ENCODE data around the gene SYT1.

Gene SYT1

DNA sequence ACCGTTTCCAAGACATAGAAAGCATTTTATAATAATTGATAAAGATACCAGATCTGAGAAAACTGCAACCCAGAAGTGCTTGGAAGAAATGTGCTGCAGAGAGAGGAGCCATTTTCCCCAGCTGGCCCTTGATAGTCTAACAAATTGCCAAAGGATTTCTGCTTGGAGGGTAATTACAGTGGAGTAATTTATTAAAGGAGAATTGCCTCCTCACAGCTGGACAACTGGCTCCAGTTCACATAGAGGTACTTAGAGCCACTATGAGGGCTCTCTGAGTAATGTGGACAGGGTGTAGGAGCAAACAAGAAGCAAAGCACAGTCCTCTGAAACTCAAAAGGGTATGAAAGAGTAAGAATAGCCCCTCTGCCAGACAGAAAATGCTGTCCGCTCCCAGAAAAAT is 335.6 kb downstream of the SYT1 start:
- no peak for TF ChIP-seq GATA3 (IDR thresholded peaks at IDR 0.05; ENCODE audit: low read depth, low read length)
- TF ChIP-seq GATA2 (IDR thresholded peaks at IDR 0.05; ENCODE audit: low read depth, low read length), result no peak

DNA sequence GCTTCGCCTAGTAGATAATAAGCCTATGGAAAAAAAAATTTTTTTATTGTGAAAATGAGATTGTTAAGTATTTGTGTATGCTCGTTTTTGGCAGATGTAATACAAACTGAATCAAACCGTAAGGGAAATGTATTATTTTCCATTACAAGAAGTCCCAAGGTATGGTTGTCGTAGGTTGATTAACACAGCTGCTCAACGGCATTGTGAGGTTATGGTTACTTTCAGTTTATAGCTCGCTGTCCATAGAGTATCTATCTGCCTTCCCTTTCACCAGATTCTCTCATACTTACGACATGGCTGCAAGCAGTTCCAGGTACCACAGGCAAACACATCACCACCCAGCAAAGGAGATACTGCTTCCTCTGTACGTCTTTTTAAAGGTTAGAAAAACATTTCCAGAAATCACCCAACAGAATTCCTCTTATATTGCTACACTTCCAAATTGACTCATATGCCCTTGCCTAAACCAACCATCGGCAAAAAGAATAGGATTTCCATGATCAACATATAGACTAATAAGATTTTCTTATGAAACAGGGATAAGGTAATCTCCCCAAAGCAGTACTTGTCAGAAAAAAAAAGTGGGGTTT is 338.6 kb downstream of the SYT1 start:
- TF ChIP-seq GATA2 (IDR thresholded peaks at IDR 0.05; ENCODE audit: low read depth, low read length) (no peak), GATA3 (IDR thresholded peaks at IDR 0.05; ENCODE audit: low read depth, low read length) (no peak)

DNA sequence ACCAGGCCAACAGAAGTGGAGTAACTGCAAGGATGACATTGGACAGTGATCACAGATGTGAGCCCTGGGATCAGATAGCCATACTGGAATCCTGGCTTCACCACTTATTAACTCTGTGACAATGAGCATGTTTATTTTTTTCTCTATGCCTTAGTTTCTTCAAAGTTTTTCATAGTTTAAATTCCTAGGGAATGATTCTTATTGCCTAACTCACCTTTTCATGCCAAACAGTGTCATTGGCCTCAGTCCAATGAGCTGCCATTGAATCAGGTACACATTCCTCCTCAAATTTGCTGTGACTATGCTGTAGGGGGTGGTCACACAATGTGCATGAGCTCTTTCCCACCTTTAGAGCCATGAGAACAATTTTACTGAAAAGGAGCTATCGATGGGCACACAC is 342.3 kb downstream of the SYT1 start:
- no peak for TF ChIP-seq GATA3 (IDR thresholded peaks at IDR 0.05; ENCODE audit: low read depth, low read length)
- no peak for TF ChIP-seq GATA2 (IDR thresholded peaks at IDR 0.05; ENCODE audit: low read depth, low read length)

DNA sequence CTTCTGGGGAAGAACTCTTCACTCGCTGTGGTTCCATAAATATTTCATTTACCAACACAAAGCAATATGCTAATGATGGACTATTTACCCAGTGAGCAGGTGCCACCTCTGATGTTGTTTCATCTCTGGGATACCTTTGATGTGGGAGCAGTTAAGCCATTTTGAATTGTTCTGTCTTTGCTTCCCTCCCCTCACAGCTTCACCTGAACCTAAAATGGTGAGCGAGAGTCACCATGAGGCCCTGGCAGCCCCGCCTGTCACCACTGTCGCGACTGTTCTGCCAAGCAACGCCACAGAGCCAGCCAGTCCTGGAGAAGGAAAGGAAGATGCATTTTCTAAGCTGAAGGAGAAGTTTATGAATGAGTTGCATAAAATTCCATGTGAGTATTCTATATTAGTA is 352.7 kb downstream of the SYT1 start:
- no peak for TF ChIP-seq GATA3 (IDR thresholded peaks at IDR 0.05; ENCODE audit: low read depth, low read length)
- no peak for TF ChIP-seq GATA2 (IDR thresholded peaks at IDR 0.05; ENCODE audit: low read depth, low read length)

DNA sequence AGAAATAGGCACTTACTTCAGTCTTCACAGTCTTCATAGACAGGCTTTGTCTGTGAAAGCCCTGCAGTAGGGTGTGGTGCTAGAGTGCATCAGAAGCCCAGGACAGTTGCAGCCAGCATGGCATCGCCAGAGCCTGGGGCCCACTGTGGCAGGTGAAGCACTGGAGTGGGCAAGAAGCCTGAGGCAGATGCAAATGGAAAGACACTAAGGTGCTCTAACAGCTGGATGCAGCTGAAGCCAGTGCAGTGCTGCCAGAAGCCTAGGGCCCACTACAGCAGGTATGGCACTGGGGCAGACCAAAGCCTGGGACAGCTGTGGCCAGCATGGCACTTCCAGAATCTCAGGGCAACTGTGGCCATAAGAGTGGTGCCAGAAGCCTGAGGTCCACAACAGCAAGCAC is 358.6 kb downstream of the SYT1 start:
- TF ChIP-seq GATA3 (IDR thresholded peaks at IDR 0.05; ENCODE audit: low read depth, low read length) (no peak), GATA2 (IDR thresholded peaks at IDR 0.05; ENCODE audit: low read depth, low read length) (no peak)

DNA sequence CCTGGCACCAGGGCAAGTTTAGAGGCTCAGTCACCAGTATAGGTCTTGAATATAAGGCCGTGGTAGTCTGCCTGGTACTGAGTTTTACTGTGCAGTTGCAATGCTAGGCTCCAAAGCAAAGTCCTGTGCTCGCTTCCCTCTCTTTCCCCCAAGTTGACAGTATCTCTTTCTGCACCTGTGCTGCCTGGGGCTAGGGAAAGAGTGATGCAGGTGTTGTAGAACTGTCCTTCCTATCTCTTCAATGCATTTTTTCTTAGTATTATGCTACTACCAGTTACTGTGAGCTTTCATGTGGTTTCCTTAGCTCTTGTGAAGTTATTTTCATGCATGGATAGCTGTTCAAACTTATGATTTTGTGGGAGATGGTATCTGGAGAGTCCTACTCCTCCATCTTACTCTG is 359.2 kb downstream of the SYT1 start:
- TF ChIP-seq GATA2 (IDR thresholded peaks at IDR 0.05; ENCODE audit: low read depth, low read length) (no peak), GATA3 (IDR thresholded peaks at IDR 0.05; ENCODE audit: low read depth, low read length) (no peak)

DNA sequence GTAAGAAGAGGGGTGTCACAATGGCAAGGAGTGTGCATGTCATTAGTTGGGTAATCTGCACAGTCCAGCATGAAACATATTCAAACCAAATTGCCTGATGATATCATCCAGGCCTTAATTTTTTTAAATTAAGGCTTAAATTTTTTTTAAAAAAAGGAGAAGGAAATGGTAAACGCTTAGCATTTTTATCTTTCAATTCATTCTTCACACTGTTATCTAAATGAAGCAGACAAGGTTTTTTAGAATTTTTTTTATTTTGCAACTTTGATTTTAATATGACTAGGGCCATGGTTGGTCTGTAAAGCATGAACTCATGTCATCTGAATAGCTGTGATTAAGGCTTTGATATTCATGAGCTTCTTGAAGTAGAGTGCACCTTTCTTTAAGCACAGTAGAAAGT is 362.5 kb downstream of the SYT1 start:
- TF ChIP-seq GATA3 (IDR thresholded peaks at IDR 0.05; ENCODE audit: low read depth, low read length) (no peak), GATA2 (IDR thresholded peaks at IDR 0.05; ENCODE audit: low read depth, low read length) (no peak)

DNA sequence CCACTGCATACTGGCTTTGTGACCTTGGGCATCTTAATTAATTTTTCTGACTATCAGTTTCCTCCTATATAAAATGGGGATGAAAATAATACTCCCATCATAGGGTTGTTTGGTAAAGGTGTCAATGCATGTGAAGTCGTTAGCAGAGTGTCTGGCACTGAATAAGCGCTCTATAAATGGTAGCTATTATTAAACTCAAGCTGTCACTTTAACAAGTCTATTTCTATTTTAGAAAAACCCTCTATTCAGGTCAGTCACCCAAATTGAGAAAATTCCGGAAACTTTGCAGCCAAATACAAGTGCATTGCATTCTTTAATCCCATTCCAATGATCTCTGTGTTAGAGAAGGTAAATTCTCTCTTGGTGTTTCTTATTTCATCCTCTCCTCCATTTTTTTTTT is 363.1 kb downstream of the SYT1 start:
- TF ChIP-seq GATA3 (IDR thresholded peaks at IDR 0.05; ENCODE audit: low read depth, low read length) (no peak), GATA2 (IDR thresholded peaks at IDR 0.05; ENCODE audit: low read depth, low read length) (no peak)

DNA sequence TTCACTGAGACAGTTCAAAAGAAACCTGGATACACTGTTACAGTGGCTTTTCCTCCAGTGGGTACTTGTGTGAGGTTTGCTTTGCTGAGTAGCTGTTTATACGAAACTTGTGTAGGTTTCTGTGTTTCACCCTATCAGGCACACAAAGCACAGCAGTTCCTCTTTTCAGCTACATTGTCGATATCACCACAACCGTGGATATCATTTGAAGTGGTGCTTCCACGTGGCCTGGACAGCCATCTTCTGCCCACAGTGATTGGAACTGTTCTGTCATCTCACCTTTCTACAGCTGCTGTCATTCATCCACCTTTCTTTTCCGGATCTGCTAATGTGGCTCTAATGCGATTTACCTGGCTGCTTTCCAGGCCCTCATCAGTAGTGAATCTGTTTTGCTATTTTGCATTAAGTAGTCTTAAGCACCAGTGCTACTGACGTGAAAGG is 368.8 kb downstream of the SYT1 start:
- no peak for TF ChIP-seq GATA2 (IDR thresholded peaks at IDR 0.05; ENCODE audit: low read depth, low read length)
- TF ChIP-seq GATA3 (IDR thresholded peaks at IDR 0.05; ENCODE audit: low read depth, low read length), result no peak

DNA sequence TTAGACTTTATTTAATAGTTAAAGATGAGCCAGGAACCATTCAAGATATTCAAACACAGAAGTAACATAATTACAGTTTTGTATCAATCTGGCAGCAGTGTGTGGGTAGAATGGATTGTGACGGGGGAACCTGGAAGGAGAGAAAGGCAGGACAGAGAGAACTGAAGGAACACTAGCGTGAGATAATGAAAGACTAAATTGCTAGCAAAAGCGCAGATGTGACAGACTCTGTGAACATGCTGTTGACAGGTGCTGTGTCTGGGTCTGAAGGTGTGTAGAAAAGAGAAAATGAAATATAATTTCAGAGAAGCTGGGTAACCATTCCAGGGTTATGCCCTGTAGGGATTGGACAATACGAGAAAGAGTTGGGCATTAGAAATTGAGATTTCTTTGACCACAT is 372.3 kb downstream of the SYT1 start:
- no peak for TF ChIP-seq GATA2 (IDR thresholded peaks at IDR 0.05; ENCODE audit: low read depth, low read length)
- no peak for TF ChIP-seq GATA3 (IDR thresholded peaks at IDR 0.05; ENCODE audit: low read depth, low read length)

DNA sequence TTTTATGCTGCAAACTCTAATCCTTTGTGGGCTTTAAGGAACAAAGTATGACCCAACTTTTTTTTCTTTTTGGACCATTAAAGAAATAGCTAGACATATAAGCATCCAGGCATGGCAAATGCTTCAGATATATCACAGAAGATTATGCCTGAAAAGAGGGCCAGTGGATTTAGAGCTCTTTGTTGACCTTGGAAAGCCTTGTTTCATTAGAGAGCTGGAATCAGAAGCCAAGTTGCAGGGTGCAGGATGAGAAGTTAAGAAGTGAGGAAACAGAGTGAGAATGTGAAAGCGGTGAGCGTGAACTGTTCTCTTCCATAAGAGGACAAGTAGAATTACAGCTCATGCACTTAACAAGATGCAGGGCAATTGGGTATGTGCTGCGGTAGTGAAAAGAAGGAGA is 373.7 kb downstream of the SYT1 start:
- TF ChIP-seq GATA3 (IDR thresholded peaks at IDR 0.05; ENCODE audit: low read depth, low read length) (no peak), GATA2 (IDR thresholded peaks at IDR 0.05; ENCODE audit: low read depth, low read length) (no peak)

DNA sequence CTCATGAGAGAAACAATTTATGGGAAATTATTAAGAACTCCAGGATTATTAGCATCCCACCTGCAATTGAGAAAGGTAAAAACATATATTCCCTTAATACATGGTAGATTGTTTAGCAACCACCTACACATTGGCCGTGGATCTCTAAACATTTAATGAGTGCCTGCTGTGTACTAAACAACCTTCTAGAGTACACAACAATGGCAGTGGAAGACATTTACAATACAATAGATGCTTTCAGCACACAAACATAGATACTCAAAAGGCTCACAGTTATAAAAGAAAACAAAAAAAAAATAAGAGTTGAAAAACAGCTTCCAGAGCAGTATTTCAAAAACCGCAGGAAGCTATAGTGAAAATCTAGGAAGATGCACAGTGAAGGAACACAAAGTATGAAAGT is 382.9 kb downstream of the SYT1 start:
- no peak for TF ChIP-seq GATA3 (IDR thresholded peaks at IDR 0.05; ENCODE audit: low read depth, low read length)
- no peak for TF ChIP-seq GATA2 (IDR thresholded peaks at IDR 0.05; ENCODE audit: low read depth, low read length)

DNA sequence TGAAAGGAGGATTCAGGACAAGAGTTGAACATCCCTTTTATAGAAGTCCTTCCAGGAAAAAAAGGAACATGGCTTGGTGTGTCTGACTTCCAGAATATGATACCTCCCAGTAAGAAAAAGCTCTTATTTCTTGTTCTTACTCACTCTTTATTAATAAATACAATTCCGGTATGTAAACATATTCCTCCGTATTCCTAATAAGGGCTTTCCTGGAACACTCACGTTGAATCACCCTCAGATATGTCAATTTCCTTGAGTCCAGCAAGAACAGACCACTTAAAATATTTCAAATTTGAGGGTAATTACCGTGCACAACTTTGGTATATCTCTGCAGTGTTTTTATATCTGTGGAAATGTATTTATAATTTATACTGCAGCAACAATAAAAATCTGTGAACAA is 385.6 kb downstream of the SYT1 start:
- no peak for TF ChIP-seq GATA2 (IDR thresholded peaks at IDR 0.05; ENCODE audit: low read depth, low read length)
- TF ChIP-seq GATA3 (IDR thresholded peaks at IDR 0.05; ENCODE audit: low read depth, low read length), result no peak

DNA sequence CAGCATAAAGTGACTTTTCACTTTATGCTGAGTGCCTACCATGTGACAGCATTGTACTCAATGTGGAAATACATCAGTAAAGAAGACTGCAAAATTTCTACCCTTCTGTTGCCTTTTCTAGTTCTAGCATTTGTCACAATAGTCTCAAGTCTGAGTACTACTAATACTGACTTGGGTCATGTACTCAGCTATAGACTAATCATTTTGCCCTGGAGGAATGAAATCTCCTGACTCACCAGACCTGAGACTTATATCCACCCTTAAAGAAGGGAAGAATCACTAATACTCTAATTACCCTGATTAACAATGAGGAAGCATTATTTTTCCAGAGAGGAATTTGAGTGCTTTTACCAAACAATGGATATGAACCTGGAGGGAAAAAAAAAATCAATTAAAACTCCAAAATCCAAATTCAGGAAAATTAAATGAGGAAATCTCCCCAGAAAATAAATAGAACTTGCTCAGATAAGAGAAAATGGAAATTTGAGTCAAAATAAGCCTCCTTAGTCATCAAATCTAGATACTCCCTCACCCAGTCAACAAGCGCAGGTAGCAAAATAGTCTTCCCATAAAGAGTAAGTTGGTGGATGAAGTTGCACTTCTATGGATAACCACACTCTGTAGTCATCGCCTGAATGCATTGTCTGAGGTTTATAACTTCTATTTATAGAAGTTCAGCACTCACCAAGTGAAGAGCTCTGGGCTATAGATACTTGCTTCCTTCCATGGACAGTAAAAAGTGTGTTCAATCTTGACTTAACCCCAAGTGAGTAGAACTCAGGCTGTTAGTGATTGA is 386.6 kb downstream of the SYT1 start:
- no peak for TF ChIP-seq GATA2 (IDR thresholded peaks at IDR 0.05; ENCODE audit: low read depth, low read length)
- TF ChIP-seq GATA3 (IDR thresholded peaks at IDR 0.05; ENCODE audit: low read depth, low read length), result no peak

DNA sequence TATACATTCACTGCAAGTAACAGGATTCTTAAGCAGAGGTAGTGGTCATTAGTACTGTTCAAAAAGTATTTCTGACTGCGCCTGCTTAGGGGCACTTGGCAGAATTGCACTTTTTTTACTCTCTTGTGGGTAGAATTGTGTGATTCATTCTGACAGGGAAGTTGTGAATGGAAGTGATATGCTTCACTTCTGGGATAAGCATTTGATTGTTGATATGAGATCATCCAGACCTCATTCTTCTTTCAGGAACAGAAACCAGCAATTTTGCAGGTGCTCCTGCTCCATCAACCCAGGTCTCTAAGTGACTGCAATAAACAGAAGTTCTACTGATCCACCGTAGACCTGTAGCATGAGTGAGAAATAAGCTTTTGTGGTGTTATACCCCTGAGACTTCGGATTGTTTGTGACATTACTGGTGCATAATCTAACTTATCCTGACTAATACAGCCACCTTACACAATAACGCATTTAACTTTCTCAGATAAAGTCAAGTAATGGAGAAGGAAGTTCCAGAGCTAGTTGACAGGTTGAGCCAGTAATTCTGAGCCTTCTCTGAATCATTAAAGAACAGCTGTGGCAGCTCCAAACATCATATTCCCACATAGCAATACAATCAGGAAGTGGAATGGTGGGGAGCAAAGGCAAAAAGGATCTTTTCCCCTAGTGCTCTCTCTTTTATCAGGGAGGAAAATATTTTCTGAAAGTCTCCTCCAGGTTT is 387.9 kb downstream of the SYT1 start:
- no peak for TF ChIP-seq GATA2 (IDR thresholded peaks at IDR 0.05; ENCODE audit: low read depth, low read length)
- no peak for TF ChIP-seq GATA3 (IDR thresholded peaks at IDR 0.05; ENCODE audit: low read depth, low read length)
